ENCODE results near the gene MRFAP1.

DNA sequence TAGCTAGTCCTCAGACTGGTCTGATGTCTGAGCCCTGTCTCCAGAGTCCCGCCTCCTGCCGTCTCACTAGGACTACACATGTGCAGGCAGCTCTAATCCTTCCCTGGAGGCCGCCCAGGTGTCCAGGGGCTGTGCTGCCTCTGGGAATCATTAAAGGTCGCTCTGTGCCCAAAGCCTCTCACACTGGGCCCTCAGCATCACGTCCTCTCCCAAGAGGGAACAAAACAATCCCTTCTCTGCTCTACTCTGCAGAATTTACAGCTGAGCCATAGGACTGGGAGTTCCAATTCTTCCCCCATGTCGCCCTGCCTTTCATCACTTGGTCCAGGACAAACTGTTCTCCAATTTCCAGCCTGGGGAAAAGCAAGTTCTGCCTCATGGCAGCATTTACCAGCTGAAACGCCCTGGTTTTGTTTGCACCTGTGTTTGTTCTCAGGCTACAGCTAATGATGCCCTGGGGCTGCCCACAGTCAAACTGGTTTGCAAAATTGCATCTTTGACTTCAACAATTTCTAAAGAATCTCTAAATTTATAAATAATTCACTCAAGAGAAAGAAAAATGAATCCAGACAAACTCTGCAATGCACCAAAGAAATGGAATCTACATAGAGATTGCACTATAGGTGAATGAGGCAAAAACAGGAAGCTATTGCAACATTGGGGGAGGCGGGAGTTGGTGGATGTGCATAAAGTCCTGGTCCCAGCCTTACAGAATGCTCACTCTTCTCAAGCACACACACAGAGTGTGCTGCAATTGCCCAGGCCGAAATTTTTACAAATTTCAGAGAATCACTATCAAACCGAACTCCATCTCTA lies 7.2 kb upstream of the MRFAP1 start:
- no peak for TF ChIP-seq POLR2A (IDR thresholded peaks at IDR 0.05)
- TF ChIP-seq, protein P1, sequence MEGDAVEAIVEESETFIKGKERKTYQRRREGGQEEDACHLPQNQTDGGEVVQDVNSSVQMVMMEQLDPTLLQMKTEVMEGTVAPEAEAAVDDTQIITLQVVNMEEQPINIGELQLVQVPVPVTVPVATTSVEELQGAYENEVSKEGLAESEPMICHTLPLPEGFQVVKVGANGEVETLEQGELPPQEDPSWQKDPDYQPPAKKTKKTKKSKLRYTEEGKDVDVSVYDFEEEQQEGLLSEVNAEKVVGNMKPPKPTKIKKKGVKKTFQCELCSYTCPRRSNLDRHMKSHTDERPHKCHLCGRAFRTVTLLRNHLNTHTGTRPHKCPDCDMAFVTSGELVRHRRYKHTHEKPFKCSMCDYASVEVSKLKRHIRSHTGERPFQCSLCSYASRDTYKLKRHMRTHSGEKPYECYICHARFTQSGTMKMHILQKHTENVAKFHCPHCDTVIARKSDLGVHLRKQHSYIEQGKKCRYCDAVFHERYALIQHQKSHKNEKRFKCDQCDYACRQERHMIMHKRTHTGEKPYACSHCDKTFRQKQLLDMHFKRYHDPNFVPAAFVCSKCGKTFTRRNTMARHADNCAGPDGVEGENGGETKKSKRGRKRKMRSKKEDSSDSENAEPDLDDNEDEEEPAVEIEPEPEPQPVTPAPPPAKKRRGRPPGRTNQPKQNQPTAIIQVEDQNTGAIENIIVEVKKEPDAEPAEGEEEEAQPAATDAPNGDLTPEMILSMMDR (IDR thresholded peaks at IDR 0.05), result no peak
